Erythroblast (primary cell): Measurements from ENCODE around the gene CALML5.
"Not testable (repeated sequence)": the region's sequence is repeated elsewhere in the genome, so short reads cannot be mapped to it uniquely, and the experiment has no call there.

Source experiments
- DNase-seq, 2 experiments: peaks; one replicate each; lab custom pipeline; 2025; lab: John Stamatoyannopoulos, UW
- GATA1 ChIP-seq: IDR thresholded peaks from 2 replicates; pipeline ENCODE4 v1.6.1; 2011; ENCODE audit warnings: low read depth, mild to moderate bottlenecking, control low read depth, low read length, moderate library complexity
- POLR2A ChIP-seq: IDR thresholded peaks from 2 replicates; pipeline ENCODE4 v1.6.1; 2011; ENCODE audit warnings: mild to moderate bottlenecking, low read length

CALML5 gene

GRCh38 chr10:5484205-5484604 is 15.2 kb downstream of the CALML5 start:
- no peak for DNase-seq
- TF ChIP-seq POLR2A: no peak
- TF ChIP-seq GATA1: no peak

GRCh38 chr10:5482016-5482415 is 17.4 kb downstream of the CALML5 start:
- TF ChIP-seq POLR2A (no peak), GATA1 (no peak)
- no peak for DNase-seq

DNA sequence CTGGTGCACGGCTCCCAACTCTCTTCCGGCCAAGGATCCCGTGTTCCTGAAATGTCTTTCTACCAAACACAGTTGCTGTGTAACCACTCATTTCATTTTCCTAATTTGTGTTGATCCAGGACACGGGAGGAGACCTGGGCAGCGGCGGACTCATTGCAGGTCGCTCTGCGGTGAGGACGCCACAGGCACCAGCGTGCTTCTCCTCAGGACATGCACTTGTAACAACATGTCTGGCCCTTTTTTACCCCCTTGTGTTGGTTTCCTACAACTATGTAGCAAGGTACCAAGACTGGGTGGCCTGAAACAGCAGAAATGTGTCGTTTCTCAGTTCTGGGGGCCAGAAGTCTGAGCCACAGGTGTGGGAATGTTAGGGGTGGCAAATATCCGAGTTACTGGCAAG is 18.2 kb downstream of the CALML5 start:
- no peak for DNase-seq
- no peak for TF ChIP-seq POLR2A
- TF ChIP-seq GATA1: no peak

- DNase-seq: no peak
- no peak for TF ChIP-seq GATA1
These were observed 19.0 kb downstream of the CALML5 start for GRCh38 chr10:5480162-5480941.

- DNase-seq: peak; percentile 77 to 89
- TF ChIP-seq GATA1 (peak; percentile 57), POLR2A (peak; percentile 62)
These were observed 19.7 kb downstream of the CALML5 start for GRCh38 chr10:5479481-5480161.

- no peak for TF ChIP-seq POLR2A
- no peak for TF ChIP-seq GATA1
- DNase-seq: no peak
These were observed 20.6 kb downstream of the CALML5 start for GRCh38 chr10:5478694-5479305.

GRCh38 chr10:5477948-5478693 is 21.2 kb downstream of the CALML5 start:
- no peak for TF ChIP-seq POLR2A
- TF ChIP-seq GATA1: no peak
- peak; percentile 58 to 72 for DNase-seq

GRCh38 chr10:5476918-5477525 is 22.3 kb downstream of the CALML5 start:
- TF ChIP-seq POLR2A: no peak
- no peak for DNase-seq

DNA sequence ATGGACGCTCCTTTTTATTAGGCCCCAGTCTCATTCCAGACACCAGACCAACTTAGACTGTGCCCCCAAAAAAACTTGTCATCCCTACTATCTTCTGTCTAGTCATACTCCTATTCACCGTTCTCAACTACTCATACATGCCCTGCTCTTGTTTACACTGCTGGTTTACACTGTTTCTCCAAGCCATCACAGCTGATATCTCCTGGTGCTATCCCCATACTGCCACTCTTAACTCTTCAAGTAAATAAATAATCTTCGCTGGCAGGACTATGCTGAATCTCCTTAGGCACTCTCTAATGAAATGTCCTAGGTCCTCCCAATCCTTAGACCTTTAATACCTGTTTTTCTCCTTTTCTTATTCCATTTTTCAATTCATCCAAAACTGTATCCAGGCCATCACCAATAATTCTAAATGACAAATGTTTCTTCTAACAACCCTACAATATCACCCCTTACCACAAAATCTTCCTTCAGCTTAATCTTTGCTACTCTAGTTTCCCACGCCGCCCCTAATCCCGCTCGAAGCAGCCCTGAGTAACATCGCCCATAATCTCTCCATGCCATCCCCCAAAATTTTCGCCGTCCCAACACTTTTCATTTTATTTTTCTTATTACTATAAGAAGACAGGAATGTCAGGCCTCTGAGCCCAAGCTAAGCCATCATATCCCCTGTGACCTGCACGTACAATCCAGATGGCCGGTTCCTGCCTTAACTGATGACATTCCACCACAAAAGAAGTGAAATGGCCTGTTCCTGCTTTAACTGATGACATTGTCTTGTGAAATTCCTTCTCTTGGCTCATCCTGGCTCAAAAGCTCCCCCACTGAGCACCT is 23.2 kb downstream of the CALML5 start:
- not testable (repeated sequence) for DNase-seq

GRCh38 chr10:5475088-5475487 is 24.3 kb downstream of the CALML5 start:
- DNase-seq: not testable (repeated sequence)

- peak in 1 of 2 experiments; percentile 30 for DNase-seq
These were observed 24.7 kb downstream of the CALML5 start for GRCh38 chr10:5474642-5475041.

DNA sequence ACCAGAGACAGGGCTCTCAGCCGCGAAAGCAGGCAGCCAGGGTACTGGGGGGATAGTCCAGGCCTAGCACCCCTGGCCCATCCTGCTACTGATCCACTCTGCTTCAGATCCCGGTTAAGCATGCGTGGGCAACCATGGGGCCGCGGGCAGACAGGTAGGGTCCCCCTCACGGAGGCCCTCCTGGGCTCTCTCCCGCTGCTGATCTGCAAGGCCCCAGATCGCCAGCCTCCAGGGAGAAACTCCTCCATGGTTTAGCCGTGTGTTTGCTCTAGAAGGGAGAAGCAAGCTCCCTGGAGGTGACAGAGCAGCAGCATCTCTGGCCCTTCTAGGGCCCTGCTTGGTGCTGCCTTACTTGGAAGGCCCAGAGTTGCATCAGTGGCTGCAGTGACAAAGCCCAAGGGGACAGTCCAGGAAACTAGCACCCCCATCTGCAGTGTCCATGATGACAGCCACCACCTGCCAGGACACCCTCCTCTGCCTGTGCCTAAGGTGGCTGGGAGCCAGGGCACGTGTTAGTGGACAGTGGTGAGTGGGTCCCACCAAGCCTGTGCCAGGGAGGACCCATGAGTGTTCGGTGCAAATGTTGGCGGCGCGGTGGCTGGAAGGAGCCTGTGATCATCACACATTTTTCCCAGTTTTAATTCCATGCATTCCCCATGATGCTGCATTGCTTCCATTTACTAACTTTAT is 29.2 kb downstream of the CALML5 start:
- no peak for TF ChIP-seq POLR2A
- no peak for TF ChIP-seq GATA1
- no peak for DNase-seq
